Measurements from ENCODE around the gene IRX4. TPM values are rescaled to one million over a fixed set of nuclear protein-coding genes. Genes with fewer than 3 reads are reported as not detected.

Gene IRX4
- total and polyA plus RNA-seq, 2 donors (not counting 3 experiments of a cell fraction or from before 2014, with no cell fraction given), result not detected

DNA sequence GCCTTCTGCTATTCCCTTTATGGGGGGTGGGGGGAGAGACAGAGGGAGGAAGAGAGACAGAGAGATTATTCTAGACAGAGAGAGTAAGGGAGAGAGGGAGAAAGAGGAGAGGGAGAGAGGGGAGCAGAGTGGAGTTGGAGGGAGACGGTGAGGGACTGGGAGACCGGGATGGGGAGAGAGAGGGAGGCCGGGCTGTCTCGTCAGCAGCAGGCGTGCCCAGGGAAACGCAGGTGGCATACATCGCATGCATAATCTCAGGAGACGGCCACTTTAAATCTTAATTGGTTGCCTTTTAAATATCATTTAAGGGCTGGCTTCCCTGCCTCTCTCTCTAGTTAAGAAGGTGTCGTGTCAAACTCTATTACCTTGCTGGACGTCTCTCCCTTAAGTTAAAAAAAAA is 8.4 kb downstream of the IRX4 start:
- FAIRE-seq (no peak), DNase-seq (ENCODE audit: low read depth, low spot score) (no peak)
- no peaks in the 10 kb centered on the region for H3K79me2 ChIP-seq (ENCODE audit: control insufficient read depth, insufficient read depth, low read length)
- dilution Hi-C loops (cut with MboI; ENCODE audit: extremely low pct_ligation_motif_present, low sequenced_read_pairs), result no loop called here
- no peak overlapping the region for H3K4me3 ChIP-seq (replicated peaks in 1 of 3; ENCODE audit: insufficient read depth in 1 of 3, low read depth in 1 of 3, low read length in 3 of 3)
- peaks cover 46 to 61% of the 10 kb centered on the region in 2 experiments for H3K27me3 ChIP-seq (ENCODE audit: control insufficient read depth in 2 of 2, insufficient read depth in 2 of 2, low read length in 2 of 2)
- no peaks in the 10 kb centered on the region for H3K9me1 ChIP-seq (replicated peaks; ENCODE audit: control insufficient read depth, extremely low read depth, insufficient read depth, low read length)
- H3K4me2 ChIP-seq (ENCODE audit: insufficient read depth, low read length), result no peak overlapping the region
- H3K27ac ChIP-seq (ENCODE audit: insufficient read depth, low read depth, low read length), result no peak overlapping the region
- no peaks in the 10 kb centered on the region for H4K20me1 ChIP-seq (replicated peaks; ENCODE audit: control insufficient read depth, extremely low read depth, insufficient read depth, low read length)
- CTCF ChIA-PET, result no interaction called here
- H3K9ac ChIP-seq (replicated peaks; ENCODE audit: extremely low read depth, insufficient read depth, low read length), result no peak overlapping the region
- H3K4me1 ChIP-seq (ENCODE audit: control insufficient read depth, extremely low read depth, insufficient read depth, low read length), result no peaks in the 10 kb centered on the region
- H2AFZ ChIP-seq (ENCODE audit: low read depth, low read length), result no peak overlapping the region
- no peak for TF ChIP-seq JUN (IDR thresholded peaks at IDR 0.05; ENCODE audit: borderline replicate concordance, insufficient read depth, insufficient read length, low read depth)
- TF ChIP-seq, protein P1, sequence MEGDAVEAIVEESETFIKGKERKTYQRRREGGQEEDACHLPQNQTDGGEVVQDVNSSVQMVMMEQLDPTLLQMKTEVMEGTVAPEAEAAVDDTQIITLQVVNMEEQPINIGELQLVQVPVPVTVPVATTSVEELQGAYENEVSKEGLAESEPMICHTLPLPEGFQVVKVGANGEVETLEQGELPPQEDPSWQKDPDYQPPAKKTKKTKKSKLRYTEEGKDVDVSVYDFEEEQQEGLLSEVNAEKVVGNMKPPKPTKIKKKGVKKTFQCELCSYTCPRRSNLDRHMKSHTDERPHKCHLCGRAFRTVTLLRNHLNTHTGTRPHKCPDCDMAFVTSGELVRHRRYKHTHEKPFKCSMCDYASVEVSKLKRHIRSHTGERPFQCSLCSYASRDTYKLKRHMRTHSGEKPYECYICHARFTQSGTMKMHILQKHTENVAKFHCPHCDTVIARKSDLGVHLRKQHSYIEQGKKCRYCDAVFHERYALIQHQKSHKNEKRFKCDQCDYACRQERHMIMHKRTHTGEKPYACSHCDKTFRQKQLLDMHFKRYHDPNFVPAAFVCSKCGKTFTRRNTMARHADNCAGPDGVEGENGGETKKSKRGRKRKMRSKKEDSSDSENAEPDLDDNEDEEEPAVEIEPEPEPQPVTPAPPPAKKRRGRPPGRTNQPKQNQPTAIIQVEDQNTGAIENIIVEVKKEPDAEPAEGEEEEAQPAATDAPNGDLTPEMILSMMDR (IDR thresholded peaks at IDR 0.05; ENCODE audit: extremely low read depth in 1 of 2, insufficient read depth in 1 of 2, low read depth in 1 of 2, low read length in 2 of 2), result no peak
- TF ChIP-seq, protein P2, sequence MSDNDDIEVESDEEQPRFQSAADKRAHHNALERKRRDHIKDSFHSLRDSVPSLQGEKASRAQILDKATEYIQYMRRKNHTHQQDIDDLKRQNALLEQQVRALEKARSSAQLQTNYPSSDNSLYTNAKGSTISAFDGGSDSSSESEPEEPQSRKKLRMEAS (IDR thresholded peaks at IDR 0.05; ENCODE audit: insufficient read depth, insufficient read length), result no peak
- no peak for TF ChIP-seq POLR2AphosphoS5 (IDR thresholded peaks at IDR 0.05; ENCODE audit: insufficient read depth, low read depth, low read length)
- TF ChIP-seq MYC (IDR thresholded peaks at IDR 0.05; ENCODE audit: low read depth, low read length), result no peak
- TF ChIP-seq FOS (IDR thresholded peaks at IDR 0.05; ENCODE audit: borderline replicate concordance, insufficient read depth, low read length), result no peak
- TF ChIP-seq GATA2 (IDR thresholded peaks at IDR 0.05; ENCODE audit: insufficient read depth, insufficient read length, low read depth, low read length), result no peak
- TF ChIP-seq EZH2 (IDR thresholded peaks at IDR 0.05; ENCODE audit: borderline replicate concordance, low read depth, low read length, severe bottlenecking), result no peak
- POLR2A ChIA-PET, result no interaction called here
- no peaks in the 10 kb centered on the region for H3K9me3 ChIP-seq (replicated peaks; ENCODE audit: control insufficient read depth, insufficient read depth, low read length)
- H3K36me3 ChIP-seq (ENCODE audit: control insufficient read depth in 2 of 2, extremely low read depth in 1 of 2, insufficient read depth in 2 of 2, low read length in 2 of 2), result no peaks in the 10 kb centered on the region
- no TSS peak for BruUV-seq (replicated peaks)
- intact Hi-C loops (cut with micrococcal nuclease), result no loop called here
